K562 (cell line): Measurements from ENCODE around the gene SPATA33. TPM values are rescaled to one million over a fixed set of nuclear protein-coding genes. Genes with fewer than 3 reads are reported as not detected.
A peak's percentile ranks its signal among the peaks of the same experiment; 100 is the strongest.

ENCODE experiments used
- ATAC-seq: fragments of 200-7000 bp; cut with Tn5 transposase; 3 replicates; pipeline ENCODE4 v1.9.1; 2020; ENCODE audit warnings: moderate library complexity
- BruUV-seq: library from RNA; stranded (reverse); fragments of 400-500 nt; replicated peaks from 2 replicates; lab custom pipeline; 2021; lab: Mats Ljungman, UMichigan
- CTCF ChIA-PET: fragments of 300-600 bp; formaldehyde crosslinking; extraction: SDS; loops from one replicate; lab custom pipeline; 2021; ENCODE audit warnings: low intra/inter-chr PET ratio; lab: Yijun Ruan, JAX
- POLR2A ChIA-PET: fragments of 300-600, 350-650 bp; sonication (Branson Sonifier 250); formaldehyde crosslinking; extraction: SDS; loops from one replicate; lab custom pipeline; 2021; ENCODE audit warnings: antibody characterized with exemption, inconsistent platforms; lab: Yijun Ruan, JAX
- DNase-seq, 4 experiments: peaks; one replicate each; pipeline versions ENCODE4 v3.0.0 to v3.0.0-alpha.2; 2011 to 2018; ENCODE audit warnings: low spot score in 3 of 4, mixed read lengths in 3 of 4; ENCODE audit errors: extremely low read depth in 1 of 4
- FAIRE-seq: peaks from 2 replicates; lab custom pipeline; 2011; peaks lifted over from hg19 to GRCh38; lab: Jason Lieb, UNC
- H2AFZ ChIP-seq: 2 replicates; pipeline ENCODE4 v1.6.0; 2011; ENCODE audit warnings: low read depth, low read length, control low read depth, inconsistent platforms
- H3K27ac ChIP-seq: fragments of 200-600 bp; 3 replicates; pipeline ENCODE4 v1.8.0; 2011; ENCODE audit warnings: low read depth, mild to moderate bottlenecking, control low read depth, inconsistent platforms, low read length, moderate library complexity, mixed read lengths; ENCODE audit errors: extremely low read depth
- H3K27me3 ChIP-seq, 2 experiments: fragments of 300-600 bp in 1 of 2; 2 replicates in 1 of 2; 3 replicates in 1 of 2; pipeline versions ENCODE4 v1.6.0 to v1.8.0; 2011; ENCODE audit warnings: inconsistent platforms in 2 of 2, low read length in 2 of 2, mild to moderate bottlenecking in 1 of 2, mixed read lengths in 1 of 2, moderate library complexity in 1 of 2; ENCODE audit not compliant: control insufficient read depth in 2 of 2, insufficient read depth in 2 of 2
- H3K36me3 ChIP-seq: fragments of 300-600 bp; 3 replicates; pipeline ENCODE4 v1.8.0; 2011; ENCODE audit warnings: mild to moderate bottlenecking, low read length, inconsistent platforms; ENCODE audit not compliant: control insufficient read depth, insufficient read depth
- H3K4me1 ChIP-seq, 2 experiments: fragments of 200-600 bp in 1 of 2; replicated peaks in 1 of 2; 2 replicates in 1 of 2; 3 replicates in 1 of 2; pipeline versions ENCODE4 v1.5.1 to v1.8.0; 2011; ENCODE audit warnings: inconsistent platforms in 2 of 2, low read length in 2 of 2, mild to moderate bottlenecking in 1 of 2, mixed read lengths in 1 of 2, moderate library complexity in 1 of 2; ENCODE audit not compliant: control insufficient read depth in 2 of 2, insufficient read depth in 2 of 2
- H3K4me2 ChIP-seq: 2 replicates; pipeline ENCODE4 v1.6.1; 2011; ENCODE audit warnings: low read length, control low read depth, inconsistent platforms, mixed read lengths; ENCODE audit not compliant: insufficient read depth
- H3K4me3 ChIP-seq: fragments of 200-600 bp; sonication (generic), shearing (Covaris generic); 2 replicates; pipeline ENCODE4 v1.5.1; 2016; ENCODE audit warnings: control low read depth, inconsistent platforms
- H3K79me2 ChIP-seq: fragments of 200-600 bp; 3 replicates; pipeline ENCODE4 v1.8.0; 2011; ENCODE audit warnings: low read length, inconsistent platforms; ENCODE audit not compliant: control insufficient read depth, insufficient read depth
- H3K9ac ChIP-seq, 2 experiments: 2 replicates each; pipeline versions ENCODE4 v1.6.0 to v1.6.1; 2011; ENCODE audit warnings: low read depth in 2 of 2, low read length in 2 of 2, control low read depth in 1 of 2, inconsistent platforms in 1 of 2, mild to moderate bottlenecking in 1 of 2, mixed read lengths in 1 of 2; ENCODE audit not compliant: insufficient read depth in 1 of 2
- H3K9me1 ChIP-seq: one replicate; pipeline ENCODE4 v1.6.0; 2011; ENCODE audit warnings: inconsistent platforms, mild to moderate bottlenecking, low read length, moderate library complexity; ENCODE audit not compliant: control insufficient read depth, insufficient read depth
- H3K9me3 ChIP-seq: replicated peaks from 2 replicates; pipeline ENCODE4 v1.5.1; 2011; ENCODE audit warnings: low read depth, low read length, inconsistent platforms; ENCODE audit not compliant: control insufficient read depth, insufficient read depth
- H4K20me1 ChIP-seq: replicated peaks from 2 replicates; pipeline ENCODE4 v1.6.1; 2011; ENCODE audit warnings: low read length, inconsistent platforms, mixed read lengths; ENCODE audit not compliant: control insufficient read depth, insufficient read depth
- ATF1 ChIP-seq, 2 experiments: fragments of 450-650 bp in 1 of 2; IDR thresholded peaks; 2 replicates each; pipeline ENCODE4 v1.6.1; 2016; ENCODE audit warnings: missing compliant biosample characterization in 1 of 2, missing genetic modification characterization in 1 of 2
- ATF7 ChIP-seq: fragments of 450-650 bp; IDR thresholded peaks from 2 replicates; pipeline ENCODE4 v1.7.1; 2014; ENCODE audit warnings: mild to moderate bottlenecking, moderate library complexity
- CBX1 ChIP-seq: sonication (generic); IDR thresholded peaks from 2 replicates; pipeline ENCODE4 v1.6.1; 2016; ENCODE audit warnings: antibody characterized with exemption, low read depth, mild to moderate bottlenecking
- CTCF ChIP-seq, 3 experiments: IDR thresholded peaks in 2 of 3; conservative IDR thresholded peaks in 1 of 3; 2 replicates each; pipeline ENCODE4 v1.5.1; 2011 to 2012; ENCODE audit warnings: low read length in 3 of 3, mild to moderate bottlenecking in 3 of 3, control low read depth in 2 of 3, improper control_type of control experiment in 1 of 3, inconsistent platforms in 1 of 3, low read depth in 1 of 3, mixed read lengths in 1 of 3, moderate library complexity in 1 of 3; ENCODE audit not compliant: insufficient read depth in 2 of 3
- GTF2F1 ChIP-seq: IDR thresholded peaks from 2 replicates; pipeline ENCODE4 v1.6.1; 2011; ENCODE audit warnings: low read depth, low read length, improper control_type of control experiment
- KDM4B ChIP-seq, 2 experiments: fragments of 450-650 bp in 1 of 2; sonication (generic) in 1 of 2; IDR thresholded peaks; 2 replicates each; pipeline ENCODE4 v1.6.1; 2016 to 2017; ENCODE audit warnings: borderline replicate concordance in 2 of 2, antibody characterized with exemption in 1 of 2, low read depth in 1 of 2, mild to moderate bottlenecking in 1 of 2
- KDM5B ChIP-seq: fragments of 200-600 bp; sonication (generic); IDR thresholded peaks from 2 replicates; pipeline ENCODE4 v1.6.1; 2012; ENCODE audit warnings: low read depth, mild to moderate bottlenecking, moderate library complexity, low read length, control low read depth, inconsistent platforms; ENCODE audit not compliant: insufficient replicate concordance
- POLR2G ChIP-seq: fragments of 200-400 bp; formaldehyde crosslinking; IDR thresholded peaks from 2 replicates; pipeline ENCODE4 v1.6.1; 2017; ENCODE audit warnings: low read depth, mild to moderate bottlenecking, antibody characterized with exemption, low read length, moderate library complexity
- PRMT5 ChIP-seq: sonication (generic); formaldehyde crosslinking; IDR thresholded peaks from 2 replicates; pipeline ENCODE4 v1.5.0; 2020; ENCODE audit warnings: missing genetic modification reagents
- SIN3B ChIP-seq: fragments of 450-650 bp; IDR thresholded peaks from 2 replicates; pipeline ENCODE4 v1.6.1; 2017; ENCODE audit warnings: low read depth, mild to moderate bottlenecking, moderate library complexity
- SREBF2 ChIP-seq: sonication (generic); formaldehyde crosslinking; IDR thresholded peaks from 2 replicates; pipeline ENCODE4 v1.4.0; 2020; ENCODE audit warnings: mild to moderate bottlenecking, missing genetic modification reagents
- WGBS: fragments of 100-300 bp; shearing (Covaris generic); methylation state at CpG from one replicate; pipeline ENCODE4 v1.1.6; 2016; ENCODE audit warnings: low coverage, mixed read lengths; ENCODE audit not compliant: insufficient coverage; ENCODE audit errors: missing lambda C conversion rate; 5-methylcytosine and 5-hydroxymethylcytosine counted together
- in situ Hi-C: fragments of 300-500 bp; cut with MboI; formaldehyde crosslinking; loops from 4 replicates; pipeline ENCODE4 v1.15.0; 2018; ENCODE audit warnings: inconsistent platforms, mixed read lengths
- intact Hi-C: fragments of 100-400 bp; cut with micrococcal nuclease; formaldehyde crosslinking; loops from 2 replicates; pipeline ENCODE4 v1.14.2; 2022
- polyA plus RNA-seq, 8 experiments: library from polyadenylated mRNA; depleted of rRNA in 4 of 8; stranded (reverse) in 5 of 8; unstranded in 3 of 8; fragments of >200 nt; fragmentation: Nextera tagmentation in 2 of 8; fragmentation: Illumina TruSeq in 1 of 8; extraction: Ambion mirVana in 2 of 8; extraction: Trizol in 1 of 8; gene quantifications; 2 replicates each; pipeline versions ENCODE4 v1.2.1 to v1.2.3, GENCODE V29; 2011 to 2014; ENCODE audit warnings: inconsistent platforms in 1 of 8, missing spikeins in 1 of 8
- total RNA-seq, 7 experiments: library from RNA; depleted of rRNA in 6 of 7; stranded (reverse); fragments of >200 nt in 6 of 7; fragmentation: Illumina TruSeq in 2 of 7; extraction: Trizol in 2 of 7; gene quantifications; 2 replicates each; pipeline versions ENCODE4 v1.2.1 to v1.2.3, GENCODE V29; 2011 to 2021; ENCODE audit warnings: low replicate concordance in 1 of 7

Gene SPATA33
- total and polyA plus RNA-seq, 9 of the 15 experiments (the other 6 are each of a cell fraction or from before 2014, with no cell fraction given) = 4.0 to 20.0 (median 11.8) TPM

- TF ChIP-seq CBX1 (no peak), GTF2F1 (no peak), ATF7 (no peak), KDM5B (no peak), SIN3B (no peak), SREBF2 (CRISPR knock-in tag) (no peak), KDM4B (IDR thresholded peaks at IDR 0.05; ENCODE audit: borderline replicate concordance in 2 of 2, low read depth in 1 of 2) (no peak)
Measured at GRCh38 chr16:89639385-89639784, 18.3 kb upstream of the SPATA33 start (continued).

- TF ChIP-seq POLR2G = peak; percentile 65
- no peak for TF ChIP-seq PRMT5 (CRISPR knock-in tag)
- no peak for TF ChIP-seq ATF1 (CRISPR knock-in tag; IDR thresholded peaks at IDR 0.05)
- 0 out of 2 replicates have a peak, but pooled peaks have one; percentile 44 for TF ChIP-seq ATF1 (tag; IDR thresholded peaks at IDR 0.05)
- 0 out of 6 replicates have a peak, but pooled peaks of 1 of the 3 experiments have one; percentile 0 for TF ChIP-seq CTCF (IDR thresholded peaks at IDR 0.05 in 2 of 3, conservative IDR thresholded peaks at IDR 0.05 in 1 of 3; ENCODE audit: insufficient read depth in 2 of 3, low read depth in 1 of 3, low read length in 3 of 3)
- ATAC-seq = no peak
- BruUV-seq = no TSS peak
- Histone ChIP-seq H3K9ac (peak overlapping the region in 1 of 2 experiments; percentile 76; a peak in 2 of 4 replicates), H2AFZ (peak overlapping the region; percentile 92; the same call in 1 of the 2 replicates), H3K4me1 (peaks cover 0 to 58% of the 10 kb centered on the region in 2 experiments; a peak in 3 of 5 replicates), H3K27ac (no peak overlapping the region), H3K4me3 (no peak overlapping the region), H4K20me1 (no peaks in the 10 kb centered on the region), H3K79me2 (no peaks in the 10 kb centered on the region), H3K4me2 (0 out of 2 replicates have a peak overlapping the region, but pooled peaks have one; percentile 84), H3K36me3 (peaks cover 19% of the 10 kb centered on the region; the same call in 2 of the 3 replicates), H3K9me3 (no peaks in the 10 kb centered on the region), H3K9me1 (no peaks in the 10 kb centered on the region), H3K27me3 (no peaks in the 10 kb centered on the region; a peak in 1 of 5 replicates)
- ChIA-PET POLR2A (interaction anchor here (0.6 to 1.6 kb wide), 6 partner anchors 8 to 78 kb away, joined by 3 to 7 read pairs (median 4); partner anchors contain the start of gene CDK10), CTCF (interaction anchor here (1.6 kb wide), 1 partner anchor 67 kb away, joined by 8 read pairs; the partner anchor contains the start of gene CPNE7)
- no peak for FAIRE-seq
- WGBS = 18% methylated on average over 10 of the region's 14 CpGs
- intact Hi-C loops = loop anchor here (10.0 kb wide), 1 partner anchor 67 kb away; the partner anchor contains the start of gene CPNE7
- no peak for DNase-seq
- in situ Hi-C loops = no loop called here
Measured at GRCh38 chr16:89641458-89642119, 16.0 kb upstream of the SPATA33 start.
